Esophagus squamous epithelium (tissue), 5 donors: ENCODE measurements around the gene HARBI1. TPM values are rescaled to one million over a fixed set of nuclear protein-coding genes. Genes with fewer than 3 reads are reported as not detected.
A peak's percentile ranks its signal among the peaks of the same experiment; 100 is the strongest.

Source experiments
- DNase-seq: peaks from one replicate; lab custom pipeline; 2025; lab: John Stamatoyannopoulos, UW
- H3K27ac ChIP-seq, 4 donors: fragments of 200-600 bp; sonication (generic); one replicate each; pipeline ENCODE4 v1.5.1; 2016 to 2019; ENCODE audit warnings: mild to moderate bottlenecking in 1 of 4
- H3K27me3 ChIP-seq, 4 donors: fragments of 200-600 bp; sonication (generic); 1 replicate in 3 of 4; 2 replicates in 1 of 4; pipeline versions ENCODE4 v1.5.1 to v1.6.0; 2017 to 2021; ENCODE audit warnings: antibody characterized with exemption in 1 of 4
- H3K36me3 ChIP-seq, 3 donors: fragments of 200-600 bp; sonication (generic); one replicate each; pipeline ENCODE4 v1.5.1; 2016 to 2019
- H3K4me1 ChIP-seq, 3 donors: fragments of 200-600 bp; sonication (generic); one replicate each; pipeline ENCODE4 v1.5.1; 2017 to 2019
- H3K4me3 ChIP-seq, 4 donors: fragments of 200-600 bp; sonication (generic); 1 replicate in 3 of 4; 2 replicates in 1 of 4; pipeline ENCODE4 v1.5.1; 2016 to 2019; ENCODE audit warnings: mild to moderate bottlenecking in 2 of 4, moderate library complexity in 1 of 4
- H3K9me3 ChIP-seq, 3 donors: fragments of 200-600 bp; sonication (generic); one replicate each; pipeline ENCODE4 v1.5.1; 2016 to 2019
- CTCF ChIP-seq, 6 experiments: fragments of 450-650 bp in 4 of 6; fragments of 200-600 bp in 2 of 6; sonication (generic) in 2 of 6; IDR thresholded peaks; one replicate each; pipeline ENCODE4 v1.5.1; 2016 to 2019; ENCODE audit warnings: antibody characterized with exemption in 6 of 6, mild to moderate bottlenecking in 4 of 6, moderate library complexity in 4 of 6
- POLR2A ChIP-seq, 4 donors: fragments of 450-650 bp; IDR thresholded peaks; one replicate each; pipeline ENCODE4 v1.6.1; 2017; ENCODE audit warnings: antibody characterized with exemption in 4 of 4, mild to moderate bottlenecking in 4 of 4, moderate library complexity in 3 of 4
- WGBS, 2 donors: methylation state at CpG; one replicate each; pipeline ENCODE4 v1.1.5; 2018; 5-methylcytosine and 5-hydroxymethylcytosine counted together
- intact Hi-C: fragments of 100-400 bp; cut with DNase I; formaldehyde crosslinking; loops from one replicate; pipeline ENCODE4 v1.15.0; 2022
- total RNA-seq, 4 donors: library from RNA; depleted of rRNA; stranded (reverse); fragments of >200 nt; gene quantifications; one replicate each; pipeline ENCODE4 v1.1.0, GENCODE V29; 2016
- donor health status: DM: yes; HTN: yes; CAD: no.

HARBI1 gene
- total RNA-seq, 4 donors from 2014 or later = 1.3 to 4.2 (median 2.2) TPM

DNA sequence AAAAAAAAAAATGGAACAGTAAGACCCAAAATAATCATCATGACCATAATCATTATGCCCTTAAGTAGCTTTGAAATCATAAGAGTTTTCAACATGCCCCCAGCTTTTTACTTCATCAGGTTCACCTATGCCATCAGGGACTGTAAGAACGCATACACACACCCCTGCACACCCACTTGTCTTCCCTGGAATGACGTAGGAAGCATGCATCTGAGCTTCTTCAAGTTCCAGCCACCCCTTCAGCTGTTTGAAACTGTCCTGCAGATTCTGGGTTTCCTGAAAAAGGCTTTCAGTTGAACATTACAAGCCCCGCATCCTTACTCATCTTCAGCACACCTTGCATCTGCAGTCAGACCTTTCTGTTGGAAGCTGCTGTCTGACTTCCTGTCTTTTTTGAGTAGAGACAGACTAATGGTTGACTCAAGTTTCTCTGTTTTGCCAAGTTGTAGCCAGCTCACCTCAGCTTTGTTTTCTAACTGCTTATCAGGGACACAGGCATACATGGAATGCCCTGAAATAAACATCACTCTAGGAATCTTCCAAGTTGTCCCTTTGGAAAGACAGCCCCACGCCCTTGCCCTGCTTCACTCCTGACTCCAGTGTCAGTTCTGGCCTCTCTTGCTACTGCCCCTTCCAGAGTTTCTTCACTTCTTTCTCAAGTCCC lies 46.4 kb upstream of the HARBI1 start:
- DNase-seq = no peak
- Histone ChIP-seq H3K27me3 (no peaks in the 10 kb centered on the region), H3K27ac (no peak overlapping the region), H3K9me3 (no peaks in the 10 kb centered on the region), H3K4me1 (peaks cover 0 to 23% (median 6%) of the 10 kb centered on the region in 3 donors), H3K4me3 (no peak overlapping the region), H3K36me3 (peaks cover 17 to 100% (median 24%) of the 10 kb centered on the region in 3 donors)
- 81 to 83% methylated on average over 4 of the region's 4 CpGs for WGBS, 2 donors
- TF ChIP-seq CTCF (IDR thresholded peaks at IDR 0.05) = no peak
- TF ChIP-seq POLR2A (IDR thresholded peaks at IDR 0.05) = no peak
- intact Hi-C loops = no loop called here

- Histone ChIP-seq H3K27ac (no peak overlapping the region), H3K27me3 (no peaks in the 10 kb centered on the region), H3K4me3 (no peak overlapping the region), H3K9me3 (no peaks in the 10 kb centered on the region), H3K36me3 (peaks cover 11 to 100% (median 23%) of the 10 kb centered on the region in 3 donors), H3K4me1 (peaks cover 0 to 12% (median 4%) of the 10 kb centered on the region in 3 donors)
- intact Hi-C loops = no loop called here
- DNase-seq = no peak
- TF ChIP-seq CTCF (IDR thresholded peaks at IDR 0.05) (no peak), POLR2A (IDR thresholded peaks at IDR 0.05) (no peak)
These were observed 45.3 kb upstream of the HARBI1 start for GRCh38 chr11:46662366-46662765.

GRCh38 chr11:46661836-46662235 lies 44.8 kb upstream of the HARBI1 start:
- peak overlapping the region in 1 of 4 donors; percentile 2 for H3K27ac ChIP-seq
- DNase-seq = no peak
- H3K27me3 ChIP-seq = no peaks in the 10 kb centered on the region
- intact Hi-C loops = no loop called here
- no peaks in the 10 kb centered on the region for H3K9me3 ChIP-seq
- H3K36me3 ChIP-seq = peaks cover 6 to 100% (median 24%) of the 10 kb centered on the region in 3 donors
- peaks cover 0 to 7% (median 0%) of the 10 kb centered on the region in 3 donors for H3K4me1 ChIP-seq
- no peak overlapping the region for H3K4me3 ChIP-seq
- no peak for TF ChIP-seq POLR2A (IDR thresholded peaks at IDR 0.05)
- no peak for TF ChIP-seq CTCF (IDR thresholded peaks at IDR 0.05)

DNA sequence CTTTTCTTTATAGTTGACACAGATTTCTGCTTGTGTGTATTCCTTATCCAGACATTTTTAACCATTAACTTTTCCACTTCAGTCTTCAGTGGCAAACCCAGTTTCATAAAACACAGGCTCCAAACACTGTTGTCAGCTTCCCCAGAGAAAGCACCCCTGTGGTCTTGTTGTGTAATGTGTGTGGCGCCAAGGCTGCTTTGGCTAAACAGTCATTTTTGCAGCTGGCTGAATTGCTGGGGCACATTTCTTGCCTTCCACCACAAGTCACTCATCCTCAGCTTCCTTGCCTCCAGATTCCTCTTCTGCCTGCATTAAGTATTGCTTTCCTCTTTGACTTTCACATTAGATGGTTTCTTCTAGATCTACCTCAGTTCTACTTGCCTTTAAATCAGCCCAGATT lies 42.9 kb upstream of the HARBI1 start:
- H3K27me3 ChIP-seq = no peaks in the 10 kb centered on the region
- no peak overlapping the region for H3K4me3 ChIP-seq
- TF ChIP-seq CTCF (IDR thresholded peaks at IDR 0.05) (no peak), POLR2A (IDR thresholded peaks at IDR 0.05) (no peak)
- intact Hi-C loops = no loop called here
- no peaks in the 10 kb centered on the region for H3K9me3 ChIP-seq
- H3K4me1 ChIP-seq = no peaks in the 10 kb centered on the region
- 62 to 83% methylated on average over 1 of the region's 1 CpG for WGBS, 2 donors
- peaks cover 5 to 100% (median 24%) of the 10 kb centered on the region in 3 donors for H3K36me3 ChIP-seq
- no peak for DNase-seq
- H3K27ac ChIP-seq = peak overlapping the region in 1 of 4 donors; percentile 25

- Histone ChIP-seq H3K4me3 (no peak overlapping the region), H3K27ac (peak overlapping the region in 2 of 4 donors; percentile 6 to 34), H3K4me1 (no peaks in the 10 kb centered on the region), H3K36me3 (peaks cover 5 to 100% (median 29%) of the 10 kb centered on the region in 3 donors), H3K9me3 (no peaks in the 10 kb centered on the region), H3K27me3 (no peaks in the 10 kb centered on the region)
- intact Hi-C loops = no loop called here
- no peak for DNase-seq
- no peak for TF ChIP-seq POLR2A (IDR thresholded peaks at IDR 0.05)
- TF ChIP-seq CTCF (IDR thresholded peaks at IDR 0.05) = no peak
- WGBS, 2 donors = 74 to 76% methylated on average over 3 to 4 of the region's 4 CpGs
These were observed 41.2 kb upstream of the HARBI1 start for GRCh38 chr11:46658259-46658658.
